Measurements from ENCODE around the gene CCDC138.

CCDC138 gene

DNA sequence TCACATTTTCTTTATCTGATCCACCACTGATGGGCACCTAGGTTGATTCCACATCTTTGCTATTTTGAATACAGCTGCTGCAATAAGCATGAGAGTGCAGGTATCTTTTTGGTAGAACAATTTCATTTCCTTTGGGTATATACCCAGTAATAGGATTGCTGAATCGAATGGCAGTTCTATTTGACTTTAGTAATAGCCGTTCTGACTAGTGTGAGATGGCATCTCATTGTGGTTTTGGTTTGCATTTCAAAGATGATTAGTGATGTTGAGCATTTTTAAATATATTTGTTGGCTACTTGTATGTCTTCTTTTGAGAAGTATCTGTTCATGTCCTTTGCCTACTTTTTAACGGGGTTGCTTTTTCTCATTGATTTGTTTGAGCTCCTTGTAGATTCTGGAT is 72.3 kb downstream of the CCDC138 start:
- ATAC-seq: no peak
- no peak for TF ChIP-seq ARNTL (CRISPR knock-in tag; IDR thresholded peaks at IDR 0.05; ENCODE audit: borderline replicate concordance, low read depth)
- no peak for TF ChIP-seq ZC3H10 (CRISPR knock-in tag; IDR thresholded peaks at IDR 0.05)
- TF ChIP-seq SNAI2 (CRISPR knock-in tag; IDR thresholded peaks at IDR 0.05): no peak
- no peak for TF ChIP-seq ZNF70 (CRISPR knock-in tag; IDR thresholded peaks at IDR 0.05)

DNA sequence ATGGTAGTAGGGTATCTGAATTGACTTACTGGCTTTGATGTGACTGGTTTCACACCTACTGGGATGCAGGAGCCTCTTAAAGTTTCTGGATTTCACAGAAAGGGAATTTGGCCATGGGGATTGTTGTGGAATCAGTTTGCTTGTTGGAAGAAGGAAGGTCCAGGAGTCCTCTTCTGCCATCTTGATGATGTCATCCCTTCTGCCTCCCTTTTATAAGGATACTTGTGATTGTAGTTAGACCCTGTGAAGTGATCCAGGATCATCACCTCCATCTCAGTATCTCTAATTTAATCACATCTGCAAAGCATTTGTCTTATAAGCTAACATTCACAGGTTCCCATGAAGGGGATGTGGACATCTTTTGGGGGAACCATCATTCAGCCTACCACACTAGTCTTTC is 79.5 kb downstream of the CCDC138 start:
- ATAC-seq: no peak

DNA sequence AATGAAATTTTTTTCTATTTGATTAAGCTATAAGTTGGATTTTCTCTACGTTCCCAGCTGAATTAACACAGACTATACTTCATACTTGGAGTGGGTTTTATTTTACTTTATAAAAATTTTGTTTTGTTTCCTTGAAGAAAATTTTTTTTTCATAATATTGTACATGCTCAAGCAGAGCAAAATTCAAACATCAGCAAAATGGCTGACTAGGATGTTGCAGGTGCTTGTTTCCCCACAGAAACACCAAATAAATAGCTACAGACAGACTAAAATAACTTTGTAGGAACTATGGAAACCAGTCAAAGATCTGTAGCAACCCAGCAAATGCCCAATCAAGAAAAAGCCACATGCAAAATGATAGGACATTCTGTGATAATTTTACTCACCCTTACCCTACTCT is 82.3 kb downstream of the CCDC138 start:
- TF ChIP-seq OSR1 (CRISPR knock-in tag; IDR thresholded peaks at IDR 0.05) (no peak), ZNF70 (CRISPR knock-in tag; IDR thresholded peaks at IDR 0.05) (no peak), PPARA (CRISPR knock-in tag; IDR thresholded peaks at IDR 0.05; ENCODE audit: borderline replicate concordance) (no peak), ZNF565 (CRISPR knock-in tag; conservative IDR thresholded peaks at IDR 0.05; ENCODE audit: low read depth) (no peak), TCF4 (CRISPR knock-in tag; IDR thresholded peaks at IDR 0.05; ENCODE audit: borderline replicate concordance) (no peak), TOX (CRISPR knock-in tag; IDR thresholded peaks at IDR 0.05; ENCODE audit: borderline replicate concordance) (no peak), ARNTL (CRISPR knock-in tag; IDR thresholded peaks at IDR 0.05; ENCODE audit: borderline replicate concordance, low read depth) (no peak)
- TF ChIP-seq, protein P1, sequence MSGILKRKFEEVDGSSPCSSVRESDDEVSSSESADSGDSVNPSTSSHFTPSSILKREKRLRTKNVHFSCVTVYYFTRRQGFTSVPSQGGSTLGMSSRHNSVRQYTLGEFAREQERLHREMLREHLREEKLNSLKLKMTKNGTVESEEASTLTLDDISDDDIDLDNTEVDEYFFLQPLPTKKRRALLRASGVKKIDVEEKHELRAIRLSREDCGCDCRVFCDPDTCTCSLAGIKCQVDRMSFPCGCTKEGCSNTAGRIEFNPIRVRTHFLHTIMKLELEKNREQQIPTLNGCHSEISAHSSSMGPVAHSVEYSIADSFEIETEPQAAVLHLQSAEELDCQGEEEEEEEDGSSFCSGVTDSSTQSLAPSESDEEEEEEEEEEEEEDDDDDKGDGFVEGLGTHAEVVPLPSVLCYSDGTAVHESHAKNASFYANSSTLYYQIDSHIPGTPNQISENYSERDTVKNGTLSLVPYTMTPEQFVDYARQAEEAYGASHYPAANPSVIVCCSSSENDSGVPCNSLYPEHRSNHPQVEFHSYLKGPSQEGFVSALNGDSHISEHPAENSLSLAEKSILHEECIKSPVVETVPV (CRISPR knock-in tag; IDR thresholded peaks at IDR 0.05): no peak
- TF ChIP-seq, protein P2, sequence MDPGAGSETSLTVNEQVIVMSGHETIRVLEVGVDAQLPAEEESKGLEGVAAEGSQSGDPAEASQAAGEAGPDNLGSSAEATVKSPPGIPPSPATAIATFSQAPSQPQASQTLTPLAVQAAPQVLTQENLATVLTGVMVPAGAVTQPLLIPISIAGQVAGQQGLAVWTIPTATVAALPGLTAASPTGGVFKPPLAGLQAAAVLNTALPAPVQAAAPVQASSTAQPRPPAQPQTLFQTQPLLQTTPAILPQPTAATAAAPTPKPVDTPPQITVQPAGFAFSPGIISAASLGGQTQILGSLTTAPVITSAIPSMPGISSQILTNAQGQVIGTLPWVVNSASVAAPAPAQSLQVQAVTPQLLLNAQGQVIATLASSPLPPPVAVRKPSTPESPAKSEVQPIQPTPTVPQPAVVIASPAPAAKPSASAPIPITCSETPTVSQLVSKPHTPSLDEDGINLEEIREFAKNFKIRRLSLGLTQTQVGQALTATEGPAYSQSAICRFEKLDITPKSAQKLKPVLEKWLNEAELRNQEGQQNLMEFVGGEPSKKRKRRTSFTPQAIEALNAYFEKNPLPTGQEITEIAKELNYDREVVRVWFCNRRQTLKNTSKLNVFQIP (CRISPR knock-in tag; IDR thresholded peaks at IDR 0.05; ENCODE audit: borderline replicate concordance, low read depth): no peak
- no peak for ATAC-seq

More for the DNA sequence above, 79.5 kb downstream of the CCDC138 start:
- TF ChIP-seq ZNF565 (CRISPR knock-in tag; conservative IDR thresholded peaks at IDR 0.05; ENCODE audit: low read depth): no peak
- TF ChIP-seq, protein P3, sequence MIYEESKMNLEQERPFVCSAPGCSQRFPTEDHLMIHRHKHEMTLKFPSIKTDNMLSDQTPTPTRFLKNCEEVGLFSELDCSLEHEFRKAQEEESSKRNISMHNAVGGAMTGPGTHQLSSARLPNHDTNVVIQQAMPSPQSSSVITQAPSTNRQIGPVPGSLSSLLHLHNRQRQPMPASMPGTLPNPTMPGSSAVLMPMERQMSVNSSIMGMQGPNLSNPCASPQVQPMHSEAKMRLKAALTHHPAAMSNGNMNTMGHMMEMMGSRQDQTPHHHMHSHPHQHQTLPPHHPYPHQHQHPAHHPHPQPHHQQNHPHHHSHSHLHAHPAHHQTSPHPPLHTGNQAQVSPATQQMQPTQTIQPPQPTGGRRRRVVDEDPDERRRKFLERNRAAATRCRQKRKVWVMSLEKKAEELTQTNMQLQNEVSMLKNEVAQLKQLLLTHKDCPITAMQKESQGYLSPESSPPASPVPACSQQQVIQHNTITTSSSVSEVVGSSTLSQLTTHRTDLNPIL (CRISPR knock-in tag; IDR thresholded peaks at IDR 0.05; ENCODE audit: low read depth): no peak
- TF ChIP-seq BACH2 (CRISPR knock-in tag; IDR thresholded peaks at IDR 0.05; ENCODE audit: borderline replicate concordance): no peak
- TF ChIP-seq RARB (CRISPR knock-in tag; IDR thresholded peaks at IDR 0.05): no peak
- TF ChIP-seq CSDC2 (CRISPR knock-in tag; IDR thresholded peaks at IDR 0.05): no peak
- no peak for TF ChIP-seq GLIS3 (CRISPR knock-in tag; IDR thresholded peaks at IDR 0.05)
- TF ChIP-seq, protein P4, sequence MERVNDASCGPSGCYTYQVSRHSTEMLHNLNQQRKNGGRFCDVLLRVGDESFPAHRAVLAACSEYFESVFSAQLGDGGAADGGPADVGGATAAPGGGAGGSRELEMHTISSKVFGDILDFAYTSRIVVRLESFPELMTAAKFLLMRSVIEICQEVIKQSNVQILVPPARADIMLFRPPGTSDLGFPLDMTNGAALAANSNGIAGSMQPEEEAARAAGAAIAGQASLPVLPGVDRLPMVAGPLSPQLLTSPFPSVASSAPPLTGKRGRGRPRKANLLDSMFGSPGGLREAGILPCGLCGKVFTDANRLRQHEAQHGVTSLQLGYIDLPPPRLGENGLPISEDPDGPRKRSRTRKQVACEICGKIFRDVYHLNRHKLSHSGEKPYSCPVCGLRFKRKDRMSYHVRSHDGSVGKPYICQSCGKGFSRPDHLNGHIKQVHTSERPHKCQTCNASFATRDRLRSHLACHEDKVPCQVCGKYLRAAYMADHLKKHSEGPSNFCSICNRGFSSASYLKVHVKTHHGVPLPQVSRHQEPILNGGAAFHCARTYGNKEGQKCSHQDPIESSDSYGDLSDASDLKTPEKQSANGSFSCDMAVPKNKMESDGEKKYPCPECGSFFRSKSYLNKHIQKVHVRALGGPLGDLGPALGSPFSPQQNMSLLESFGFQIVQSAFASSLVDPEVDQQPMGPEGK (CRISPR knock-in tag; IDR thresholded peaks at IDR 0.05; ENCODE audit: borderline replicate concordance): no peak
- TF ChIP-seq ZNF70 (CRISPR knock-in tag; IDR thresholded peaks at IDR 0.05): no peak

DNA sequence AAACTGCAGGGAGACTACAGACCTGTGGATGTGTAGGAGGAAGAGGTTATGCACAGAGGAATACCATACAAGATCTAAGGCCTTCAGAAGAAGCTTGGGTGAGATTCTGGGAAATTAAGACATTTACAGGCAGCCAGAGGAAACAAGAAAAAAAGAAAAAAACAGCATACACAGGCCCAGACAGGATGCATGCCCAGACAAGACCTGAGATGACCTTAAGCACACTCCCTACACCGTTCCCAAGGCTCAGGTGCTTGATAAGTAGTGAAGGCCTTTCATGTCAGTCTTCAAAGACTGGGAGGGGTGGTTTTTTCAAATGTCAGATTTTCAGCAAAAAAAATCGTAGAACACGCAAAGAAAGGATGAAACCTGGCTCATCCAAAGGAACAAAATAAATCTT is 83.0 kb downstream of the CCDC138 start:
- TF ChIP-seq, protein P1 (CRISPR knock-in tag; IDR thresholded peaks at IDR 0.05): no peak
- no peak for TF ChIP-seq ARNTL (CRISPR knock-in tag; IDR thresholded peaks at IDR 0.05; ENCODE audit: borderline replicate concordance, low read depth)
- TF ChIP-seq, protein P2 (CRISPR knock-in tag; IDR thresholded peaks at IDR 0.05; ENCODE audit: borderline replicate concordance, low read depth): no peak
- TF ChIP-seq ZNF8 (CRISPR knock-in tag; IDR thresholded peaks at IDR 0.05): no peak
- TF ChIP-seq, protein P3 (CRISPR knock-in tag; IDR thresholded peaks at IDR 0.05; ENCODE audit: low read depth): no peak
- TF ChIP-seq ZNF70 (CRISPR knock-in tag; IDR thresholded peaks at IDR 0.05): no peak
- TF ChIP-seq RARB (CRISPR knock-in tag; IDR thresholded peaks at IDR 0.05): no peak
- ATAC-seq: no peak

All from SK-N-SH treated with all-trans-retinoic acid at 6 μM for 48 hours (cell line).